Measurements from ENCODE around the gene PIAS2.
"Not testable (repeated sequence)": the region's sequence is repeated elsewhere in the genome, so short reads cannot be mapped to it uniquely, and the experiment has no call there.

Gene PIAS2

GRCh38 chr18:46815661-46816060 is 101.6 kb downstream of the PIAS2 start:
- no peak overlapping the region for H3K27ac ChIP-seq (ENCODE audit: low read depth, low read length)
- no peak overlapping the region for H3K4me3 ChIP-seq (ENCODE audit: low read depth in 1 of 2, low read length in 2 of 2)
- H3K9ac ChIP-seq (ENCODE audit: low read depth in 1 of 2, low read length in 2 of 2), result no peak overlapping the region
- H3K4me1 ChIP-seq (ENCODE audit: control insufficient read depth in 1 of 2, insufficient read depth in 2 of 2, low read length in 2 of 2), result no peaks in the 10 kb centered on the region
- peaks cover 0 to under 1% of the 10 kb centered on the region in 2 donors for H3K36me3 ChIP-seq (ENCODE audit: control insufficient read depth in 1 of 2, insufficient read depth in 2 of 2, low read length in 2 of 2)
- no peaks in the 10 kb centered on the region for H3K9me3 ChIP-seq (ENCODE audit: control insufficient read depth in 1 of 2, low read length in 2 of 2)
- no peaks in the 10 kb centered on the region for H3K27me3 ChIP-seq (ENCODE audit: control insufficient read depth in 1 of 2, insufficient read depth in 2 of 2, low read length in 2 of 2)

DNA sequence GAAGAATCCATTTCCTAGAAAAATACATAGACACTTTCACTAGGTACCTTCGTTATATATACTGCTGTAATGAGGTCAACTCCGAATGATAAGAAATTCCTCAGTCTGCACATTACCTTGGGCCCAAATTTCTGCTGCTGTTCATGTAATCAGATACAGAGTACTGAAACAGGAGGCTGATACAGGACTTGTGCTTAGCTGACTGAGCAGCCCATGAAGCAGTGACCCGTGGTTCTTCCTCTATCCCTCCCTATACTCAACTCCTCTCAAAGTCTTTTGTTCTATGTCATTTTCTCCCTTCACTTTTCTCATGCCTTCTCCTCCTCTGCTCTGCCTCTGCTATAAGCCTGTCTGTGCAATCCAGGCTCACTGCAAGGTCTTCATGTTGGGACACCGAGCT is 102.9 kb downstream of the PIAS2 start:
- no peak overlapping the region for H3K9ac ChIP-seq (ENCODE audit: low read depth in 1 of 2, low read length in 2 of 2)

GRCh38 chr18:46812311-46812710 is 105.0 kb downstream of the PIAS2 start:
- Histone ChIP-seq H3K9ac (ENCODE audit: low read depth in 1 of 2, low read length in 2 of 2) (no peak overlapping the region), H3K27ac (ENCODE audit: low read depth, low read length) (no peak overlapping the region), H3K4me1 (ENCODE audit: control insufficient read depth in 1 of 2, insufficient read depth in 2 of 2, low read length in 2 of 2) (no peaks in the 10 kb centered on the region), H3K4me3 (ENCODE audit: low read depth in 1 of 2, low read length in 2 of 2) (no peak overlapping the region), H3K36me3 (ENCODE audit: control insufficient read depth in 1 of 2, insufficient read depth in 2 of 2, low read length in 2 of 2) (no peaks in the 10 kb centered on the region), H3K9me3 (ENCODE audit: control insufficient read depth in 1 of 2, low read length in 2 of 2) (no peaks in the 10 kb centered on the region), H3K27me3 (ENCODE audit: control insufficient read depth in 1 of 2, insufficient read depth in 2 of 2, low read length in 2 of 2) (no peaks in the 10 kb centered on the region)

More for the DNA sequence above, 102.9 kb downstream of the PIAS2 start:
- Histone ChIP-seq H3K36me3 (ENCODE audit: control insufficient read depth in 1 of 2, insufficient read depth in 2 of 2, low read length in 2 of 2) (no peaks in the 10 kb centered on the region), H3K4me1 (ENCODE audit: control insufficient read depth in 1 of 2, insufficient read depth in 2 of 2, low read length in 2 of 2) (no peaks in the 10 kb centered on the region), H3K4me3 (ENCODE audit: low read depth in 1 of 2, low read length in 2 of 2) (no peak overlapping the region), H3K27me3 (ENCODE audit: control insufficient read depth in 1 of 2, insufficient read depth in 2 of 2, low read length in 2 of 2) (no peaks in the 10 kb centered on the region), H3K9me3 (ENCODE audit: control insufficient read depth in 1 of 2, low read length in 2 of 2) (no peaks in the 10 kb centered on the region), H3K27ac (ENCODE audit: low read depth, low read length) (no peak overlapping the region)

DNA sequence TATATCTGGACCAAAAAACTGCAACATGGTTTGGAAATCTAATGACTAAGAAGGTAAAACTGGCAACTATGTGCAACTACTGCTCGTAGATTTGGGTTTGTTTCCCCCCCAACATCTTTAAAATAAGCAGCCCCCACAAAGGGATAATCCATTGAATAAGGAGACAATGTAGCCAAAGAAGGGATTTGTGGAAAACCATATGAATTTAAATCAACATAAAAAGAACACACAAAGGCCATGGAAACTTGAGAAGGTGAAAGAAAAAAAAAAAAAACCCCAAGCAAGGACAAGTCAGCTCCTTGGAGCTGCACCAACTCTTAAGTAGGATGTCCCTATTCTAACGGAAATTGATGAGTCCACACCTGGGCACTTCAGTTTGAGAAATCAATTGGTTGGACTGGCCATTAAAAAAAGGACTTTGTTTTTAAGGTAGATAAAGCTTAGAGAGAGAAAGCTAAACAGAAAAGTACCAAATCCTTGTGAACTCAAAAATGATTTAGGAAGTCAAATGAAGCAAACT is 106.8 kb downstream of the PIAS2 start:
- H3K27ac ChIP-seq (ENCODE audit: low read depth, low read length), result no peak overlapping the region
- H3K4me1 ChIP-seq (ENCODE audit: control insufficient read depth in 1 of 2, insufficient read depth in 2 of 2, low read length in 2 of 2), result no peaks in the 10 kb centered on the region
- no peaks in the 10 kb centered on the region for H3K27me3 ChIP-seq (ENCODE audit: control insufficient read depth in 1 of 2, insufficient read depth in 2 of 2, low read length in 2 of 2)
- no peak overlapping the region for H3K9ac ChIP-seq (ENCODE audit: low read depth in 1 of 2, low read length in 2 of 2)
- no peaks in the 10 kb centered on the region for H3K9me3 ChIP-seq (ENCODE audit: control insufficient read depth in 1 of 2, low read length in 2 of 2)
- no peaks in the 10 kb centered on the region for H3K36me3 ChIP-seq (ENCODE audit: control insufficient read depth in 1 of 2, insufficient read depth in 2 of 2, low read length in 2 of 2)
- no peak overlapping the region for H3K4me3 ChIP-seq (ENCODE audit: low read depth in 1 of 2, low read length in 2 of 2)

- Histone ChIP-seq H3K4me3 (ENCODE audit: low read depth in 1 of 2, low read length in 2 of 2) (no peak overlapping the region), H3K9me3 (ENCODE audit: control insufficient read depth in 1 of 2, low read length in 2 of 2) (no peaks in the 10 kb centered on the region), H3K4me1 (ENCODE audit: control insufficient read depth in 1 of 2, insufficient read depth in 2 of 2, low read length in 2 of 2) (no peaks in the 10 kb centered on the region)
Observed at GRCh38 chr18:46809145-46809544, 108.2 kb downstream of the PIAS2 start.

DNA sequence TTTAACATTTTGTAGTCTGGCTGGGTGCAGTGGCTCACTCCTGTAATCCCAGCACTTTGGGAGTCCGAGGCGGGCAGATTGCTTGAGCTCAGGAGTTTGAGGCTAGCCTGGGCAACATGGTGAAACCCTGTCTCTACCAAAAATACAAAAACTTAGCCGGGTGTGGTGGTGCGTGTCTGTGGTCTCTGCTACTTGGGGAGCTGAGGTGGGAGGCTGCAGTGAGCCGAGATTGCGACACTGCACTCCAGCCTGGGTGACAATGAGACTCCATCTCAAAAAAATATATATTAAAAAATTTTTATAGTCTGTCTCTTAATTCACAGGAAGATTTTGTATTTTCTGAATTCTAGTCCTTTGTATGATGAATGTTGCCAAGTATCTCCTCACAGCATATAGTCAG is 121.4 kb downstream of the PIAS2 start:
- not testable (repeated sequence) for H3K9me3 ChIP-seq (ENCODE audit: control insufficient read depth in 1 of 2, low read length in 2 of 2); H3K9ac ChIP-seq (ENCODE audit: low read depth in 1 of 2, low read length in 2 of 2); H3K27me3 ChIP-seq (ENCODE audit: control insufficient read depth in 1 of 2, insufficient read depth in 2 of 2, low read length in 2 of 2); H3K36me3 ChIP-seq (ENCODE audit: control insufficient read depth in 1 of 2, insufficient read depth in 2 of 2, low read length in 2 of 2); H3K27ac ChIP-seq (ENCODE audit: low read depth, low read length); H3K4me1 ChIP-seq (ENCODE audit: control insufficient read depth in 1 of 2, insufficient read depth in 2 of 2, low read length in 2 of 2); H3K4me3 ChIP-seq (ENCODE audit: low read depth in 1 of 2, low read length in 2 of 2)

More at GRCh38 chr18:46809145-46809544, 108.2 kb downstream of the PIAS2 start:
- Histone ChIP-seq H3K27ac (ENCODE audit: low read depth, low read length) (no peak overlapping the region), H3K27me3 (ENCODE audit: control insufficient read depth in 1 of 2, insufficient read depth in 2 of 2, low read length in 2 of 2) (no peaks in the 10 kb centered on the region), H3K36me3 (ENCODE audit: control insufficient read depth in 1 of 2, insufficient read depth in 2 of 2, low read length in 2 of 2) (no peaks in the 10 kb centered on the region), H3K9ac (ENCODE audit: low read depth in 1 of 2, low read length in 2 of 2) (no peak overlapping the region)

DNA sequence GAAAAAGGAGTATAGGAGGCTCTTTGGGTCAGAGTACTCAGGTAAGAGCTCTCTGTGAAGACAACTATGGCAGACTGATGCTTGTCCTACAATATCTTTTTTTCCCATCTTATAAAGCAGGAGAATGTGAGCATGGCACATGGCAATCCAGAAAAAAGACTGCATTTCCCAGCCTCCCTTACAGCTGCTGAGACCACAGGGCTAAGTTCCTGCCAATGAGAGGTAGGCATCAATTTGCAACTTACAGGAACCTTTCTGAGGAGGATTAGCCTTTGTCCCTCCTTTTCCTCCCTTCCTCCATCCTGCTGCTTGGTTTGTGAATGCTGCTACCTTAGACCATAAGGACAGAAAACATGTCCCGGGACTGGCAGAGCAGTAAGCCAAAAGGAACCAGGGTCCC is 122.7 kb downstream of the PIAS2 start:
- H3K36me3 ChIP-seq (ENCODE audit: control insufficient read depth in 1 of 2, insufficient read depth in 2 of 2, low read length in 2 of 2), result no peaks in the 10 kb centered on the region
- no peak overlapping the region for H3K9ac ChIP-seq (ENCODE audit: low read depth in 1 of 2, low read length in 2 of 2)

GRCh38 chr18:46793565-46793964 is 123.7 kb downstream of the PIAS2 start:
- H3K27me3 ChIP-seq (ENCODE audit: control insufficient read depth in 1 of 2, insufficient read depth in 2 of 2, low read length in 2 of 2), result no peaks in the 10 kb centered on the region
- H3K4me1 ChIP-seq (ENCODE audit: control insufficient read depth in 1 of 2, insufficient read depth in 2 of 2, low read length in 2 of 2), result no peaks in the 10 kb centered on the region
- H3K9me3 ChIP-seq (ENCODE audit: control insufficient read depth in 1 of 2, low read length in 2 of 2), result peaks cover 0 to 4% of the 10 kb centered on the region in 2 donors
- no peak overlapping the region for H3K9ac ChIP-seq (ENCODE audit: low read depth in 1 of 2, low read length in 2 of 2)
- H3K4me3 ChIP-seq (ENCODE audit: low read depth in 1 of 2, low read length in 2 of 2), result no peak overlapping the region
- H3K27ac ChIP-seq (ENCODE audit: low read depth, low read length), result no peak overlapping the region
- no peaks in the 10 kb centered on the region for H3K36me3 ChIP-seq (ENCODE audit: control insufficient read depth in 1 of 2, insufficient read depth in 2 of 2, low read length in 2 of 2)

More for the DNA sequence above, 122.7 kb downstream of the PIAS2 start:
- peaks cover 0 to 4% of the 10 kb centered on the region in 2 donors for H3K9me3 ChIP-seq (ENCODE audit: control insufficient read depth in 1 of 2, low read length in 2 of 2)
- H3K4me3 ChIP-seq (ENCODE audit: low read depth in 1 of 2, low read length in 2 of 2), result no peak overlapping the region
- H3K27me3 ChIP-seq (ENCODE audit: control insufficient read depth in 1 of 2, insufficient read depth in 2 of 2, low read length in 2 of 2), result no peaks in the 10 kb centered on the region
- no peak overlapping the region for H3K27ac ChIP-seq (ENCODE audit: low read depth, low read length)
- no peaks in the 10 kb centered on the region for H3K4me1 ChIP-seq (ENCODE audit: control insufficient read depth in 1 of 2, insufficient read depth in 2 of 2, low read length in 2 of 2)

GRCh38 chr18:46789088-46789487 is 128.2 kb downstream of the PIAS2 start:
- Histone ChIP-seq H3K9ac (ENCODE audit: low read depth in 1 of 2, low read length in 2 of 2) (no peak overlapping the region), H3K36me3 (ENCODE audit: control insufficient read depth in 1 of 2, insufficient read depth in 2 of 2, low read length in 2 of 2) (no peaks in the 10 kb centered on the region), H3K9me3 (ENCODE audit: control insufficient read depth in 1 of 2, low read length in 2 of 2) (peaks cover 4% of the 10 kb centered on the region in 2 donors), H3K4me1 (ENCODE audit: control insufficient read depth in 1 of 2, insufficient read depth in 2 of 2, low read length in 2 of 2) (no peaks in the 10 kb centered on the region), H3K4me3 (ENCODE audit: low read depth in 1 of 2, low read length in 2 of 2) (no peak overlapping the region), H3K27ac (ENCODE audit: low read depth, low read length) (no peak overlapping the region), H3K27me3 (ENCODE audit: control insufficient read depth in 1 of 2, insufficient read depth in 2 of 2, low read length in 2 of 2) (no peaks in the 10 kb centered on the region)

- Histone ChIP-seq H3K9me3 (ENCODE audit: control insufficient read depth in 1 of 2, low read length in 2 of 2) (peaks cover 4% of the 10 kb centered on the region in 2 donors), H3K9ac (ENCODE audit: low read depth in 1 of 2, low read length in 2 of 2) (no peak overlapping the region), H3K27me3 (ENCODE audit: control insufficient read depth in 1 of 2, insufficient read depth in 2 of 2, low read length in 2 of 2) (no peaks in the 10 kb centered on the region), H3K4me3 (ENCODE audit: low read depth in 1 of 2, low read length in 2 of 2) (no peak overlapping the region), H3K36me3 (ENCODE audit: control insufficient read depth in 1 of 2, insufficient read depth in 2 of 2, low read length in 2 of 2) (no peaks in the 10 kb centered on the region), H3K4me1 (ENCODE audit: control insufficient read depth in 1 of 2, insufficient read depth in 2 of 2, low read length in 2 of 2) (no peaks in the 10 kb centered on the region), H3K27ac (ENCODE audit: low read depth, low read length) (no peak overlapping the region)
Observed at GRCh38 chr18:46787674-46788073, 129.6 kb downstream of the PIAS2 start.

GRCh38 chr18:46772357-46772756 is 144.9 kb downstream of the PIAS2 start:
- H3K9ac ChIP-seq (ENCODE audit: low read depth in 1 of 2, low read length in 2 of 2), result no peak overlapping the region
- no peaks in the 10 kb centered on the region for H3K9me3 ChIP-seq (ENCODE audit: control insufficient read depth in 1 of 2, low read length in 2 of 2)
- H3K4me1 ChIP-seq (ENCODE audit: control insufficient read depth in 1 of 2, insufficient read depth in 2 of 2, low read length in 2 of 2), result no peaks in the 10 kb centered on the region
- H3K36me3 ChIP-seq (ENCODE audit: control insufficient read depth in 1 of 2, insufficient read depth in 2 of 2, low read length in 2 of 2), result no peaks in the 10 kb centered on the region
- no peak overlapping the region for H3K4me3 ChIP-seq (ENCODE audit: low read depth in 1 of 2, low read length in 2 of 2)
- no peaks in the 10 kb centered on the region for H3K27me3 ChIP-seq (ENCODE audit: control insufficient read depth in 1 of 2, insufficient read depth in 2 of 2, low read length in 2 of 2)
- H3K27ac ChIP-seq (ENCODE audit: low read depth, low read length), result no peak overlapping the region

Measured in duodenal mucosa (tissue), 2 donors.